ENCODE results near the gene MARCHF2.

GRCh38 chr19:8445488-8446001 is 32.4 kb downstream of the MARCHF2 start:
- TF ChIP-seq CTCF (IDR thresholded peaks at IDR 0.05; ENCODE audit: low read depth, low read length, poor library complexity, severe bottlenecking) (no peak), EZH2phosphoT487 (IDR thresholded peaks at IDR 0.05; ENCODE audit: borderline replicate concordance, low read length) (no peak)
